NCI-H1417 (cell line): Measurements from ENCODE around the gene EIF2S3.
"Not testable (repeated sequence)": the region's sequence is repeated elsewhere in the genome, so short reads cannot be mapped to it uniquely, and the experiment has no call there.

Experiments used
- DNase-seq, 3 experiments: peaks; one replicate each; lab custom pipeline; 2025; lab: John Stamatoyannopoulos, UW

EIF2S3 gene

DNA sequence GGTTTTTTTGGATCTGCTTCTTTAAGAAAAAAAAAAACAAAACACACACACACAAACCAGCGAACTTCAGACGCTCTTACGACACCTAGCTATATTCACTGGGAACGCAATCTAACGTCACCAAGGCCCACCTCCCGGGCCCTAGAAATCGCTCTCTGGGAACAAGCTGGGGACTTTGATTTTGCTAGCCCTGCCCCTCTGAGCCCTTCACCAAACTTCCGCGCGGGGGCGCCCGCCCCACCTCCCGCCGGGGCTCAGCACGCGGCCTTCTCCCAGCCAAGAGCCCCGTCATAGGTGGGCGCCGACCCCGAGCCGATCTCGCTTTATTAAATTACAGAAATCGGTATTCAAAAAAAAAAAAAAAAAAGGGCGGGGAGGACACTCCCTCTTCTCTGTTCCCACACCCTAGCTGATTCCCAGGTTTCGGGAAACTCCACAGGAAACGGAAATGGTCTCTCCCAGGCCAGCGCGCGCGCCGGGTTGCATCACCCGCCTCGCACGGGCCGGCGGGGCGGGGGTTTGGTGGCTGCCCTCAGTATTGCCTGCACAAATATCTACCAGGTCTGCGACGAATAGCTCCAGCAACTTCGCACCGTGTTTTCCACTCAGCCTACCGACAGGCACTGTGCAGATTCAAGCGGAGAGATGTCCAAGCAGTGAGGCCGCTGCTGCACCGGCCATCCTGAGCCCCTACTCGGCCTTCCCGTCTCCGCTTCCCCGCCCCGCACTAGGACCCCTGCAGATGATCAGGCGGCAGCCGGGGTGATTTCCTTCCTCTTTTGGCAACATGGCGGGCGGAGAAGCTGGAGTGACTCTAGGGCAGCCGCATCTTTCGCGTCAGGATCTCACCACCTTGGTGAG lies at the start of gene EIF2S3:
EIF2S3 (plus strand) TSS at position 775 of the 861 bp plus-strand sequence; CDS start at position 788, 13 bp downstream.
- peak; percentile 89 to 100 (median 99) for DNase-seq

DNA sequence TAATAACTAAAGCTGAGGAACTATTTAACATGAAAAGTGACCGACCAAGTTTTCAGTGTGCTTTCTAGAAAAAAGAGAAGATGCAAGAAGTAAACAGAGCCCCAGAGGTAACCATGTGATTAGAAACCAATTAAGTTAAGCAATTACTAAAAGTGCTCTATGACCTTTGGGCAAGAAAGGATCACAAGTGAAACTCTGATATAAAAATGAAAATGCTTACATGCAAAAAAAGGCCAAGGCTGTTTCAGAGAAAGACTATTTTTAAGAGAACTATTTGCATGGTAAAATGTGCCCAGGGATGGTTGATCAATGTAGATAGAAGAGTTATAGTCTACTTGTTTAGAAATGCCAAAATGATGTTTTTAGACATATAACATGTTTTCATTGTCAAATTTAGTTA lies 49.7 kb upstream of the EIF2S3 start:
- DNase-seq: no peak

DNA sequence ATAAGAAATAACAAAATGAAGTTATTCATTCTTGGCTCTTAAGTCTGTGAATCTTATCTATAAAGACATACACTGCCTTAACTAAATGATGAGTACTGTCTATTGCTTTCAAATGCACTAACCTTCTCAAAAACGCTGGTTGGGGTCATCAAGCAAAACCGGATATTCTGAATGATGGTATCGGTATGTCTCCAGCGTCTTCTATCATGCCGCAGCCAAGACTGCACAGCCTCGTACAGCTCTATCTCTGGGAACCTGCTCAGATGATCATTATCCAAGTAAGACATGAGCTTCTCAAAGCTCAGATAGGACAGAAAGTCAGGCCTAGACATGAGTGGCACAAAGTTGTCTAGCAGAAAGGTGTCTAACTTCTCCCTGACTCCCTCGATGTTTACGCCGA lies 48.9 kb upstream of the EIF2S3 start:
- DNase-seq: no peak

- DNase-seq: no peak
These were observed 42.5 kb upstream of the EIF2S3 start for GRCh38 chrX:24012266-24012665.

- no peak for DNase-seq
These were observed 40.3 kb upstream of the EIF2S3 start for GRCh38 chrX:24014388-24015018.

GRCh38 chrX:24017674-24018073 lies 37.1 kb upstream of the EIF2S3 start:
- no peak for DNase-seq

- DNase-seq: no peak
These were observed 35.9 kb upstream of the EIF2S3 start for GRCh38 chrX:24018809-24019208.

DNA sequence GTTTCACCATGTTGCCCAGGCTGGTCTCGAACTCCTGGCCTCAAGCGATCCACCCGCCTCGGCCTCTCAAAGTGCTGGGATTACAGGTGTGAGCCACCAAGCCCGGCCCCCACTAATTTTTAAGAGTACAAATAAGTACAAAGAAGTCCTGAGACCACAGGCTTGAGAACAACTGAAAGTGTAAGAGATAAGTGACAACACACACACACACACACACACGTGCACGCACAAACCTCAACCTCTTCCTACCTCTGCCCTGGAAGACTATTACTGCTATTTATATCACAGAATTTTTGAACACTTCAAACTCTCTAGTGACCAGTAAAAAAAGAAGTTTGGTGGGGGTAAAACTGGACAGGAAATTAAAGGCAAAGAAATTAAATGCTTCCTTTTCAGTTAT lies 35.3 kb upstream of the EIF2S3 start:
- no peak for DNase-seq

DNA sequence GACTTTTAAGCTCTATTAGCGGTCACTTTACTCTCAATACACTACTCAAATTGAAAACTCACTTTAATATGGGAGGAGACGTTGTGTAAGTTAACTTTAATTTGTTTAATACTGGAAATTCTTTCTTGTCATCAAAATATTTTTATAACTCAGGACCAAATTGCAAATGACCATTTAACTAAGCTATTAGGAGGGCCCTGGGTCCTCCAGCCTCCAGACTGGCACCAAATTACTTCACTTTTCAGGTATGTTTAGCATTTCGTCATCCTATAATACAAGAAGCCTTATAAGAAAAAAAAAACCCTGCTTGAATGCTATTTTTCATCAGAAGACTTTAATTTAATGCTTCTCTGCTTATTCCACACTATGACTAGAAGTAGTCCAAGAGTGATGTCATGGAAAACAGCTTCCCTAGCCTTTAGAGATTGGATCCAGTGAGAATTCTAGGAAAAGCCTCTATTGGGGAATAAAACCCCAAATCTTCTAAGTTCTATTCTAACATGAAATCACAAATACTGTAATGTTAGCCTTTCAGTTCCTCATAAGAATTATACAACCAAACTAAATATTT lies 34.4 kb upstream of the EIF2S3 start:
- DNase-seq: no peak

DNA sequence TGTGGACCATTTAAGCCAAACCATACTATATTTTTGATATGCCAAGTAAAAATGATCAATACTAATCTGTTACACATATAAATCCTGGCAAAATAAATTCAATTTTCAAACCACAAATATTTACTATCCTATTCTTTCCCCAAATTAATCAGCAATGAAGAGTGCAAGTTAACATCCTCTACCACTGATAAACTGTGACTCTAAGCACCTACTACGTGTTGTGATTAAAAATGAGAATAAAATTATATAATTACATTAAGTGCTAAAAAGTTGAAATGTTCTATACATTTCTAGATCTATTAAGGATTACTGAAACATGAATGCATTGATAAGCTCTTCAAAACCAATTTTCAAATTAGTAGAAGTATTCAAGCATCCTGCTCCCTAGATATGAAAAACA lies 31.2 kb upstream of the EIF2S3 start:
- no peak for DNase-seq

DNA sequence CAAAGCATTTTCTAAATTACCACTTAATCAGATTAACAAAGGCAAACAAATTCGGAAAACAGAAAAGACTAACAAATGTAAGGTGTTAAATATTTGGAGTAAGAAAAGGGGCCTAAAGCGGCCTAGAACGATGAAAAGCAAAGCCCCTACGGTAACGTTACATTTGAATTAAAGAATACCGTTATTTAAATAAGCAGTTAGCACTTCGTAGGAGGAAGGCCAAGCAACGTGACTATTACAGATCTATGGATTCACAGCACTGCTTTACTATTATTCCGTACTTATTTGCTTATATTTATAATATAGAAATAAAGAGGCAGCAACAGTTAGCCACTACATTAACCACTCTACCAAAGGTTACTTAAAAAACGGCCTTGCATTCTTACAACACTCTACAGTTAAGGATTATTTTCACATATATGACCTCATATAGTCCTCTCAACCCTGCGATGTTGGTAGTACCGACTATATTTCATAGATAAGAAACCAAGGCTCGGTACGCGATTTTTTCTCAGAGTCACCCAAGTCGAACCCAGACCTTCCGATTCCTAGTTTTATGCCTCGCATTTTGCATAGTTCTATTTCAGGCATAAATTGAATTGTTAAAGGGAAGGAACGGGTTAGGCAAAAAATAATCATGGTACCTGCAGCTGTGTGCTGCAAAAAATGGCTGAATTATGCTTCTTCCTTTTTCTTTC lies 30.6 kb upstream of the EIF2S3 start:
- DNase-seq: peak in 2 of 3 experiments; percentile 59 to 73

DNA sequence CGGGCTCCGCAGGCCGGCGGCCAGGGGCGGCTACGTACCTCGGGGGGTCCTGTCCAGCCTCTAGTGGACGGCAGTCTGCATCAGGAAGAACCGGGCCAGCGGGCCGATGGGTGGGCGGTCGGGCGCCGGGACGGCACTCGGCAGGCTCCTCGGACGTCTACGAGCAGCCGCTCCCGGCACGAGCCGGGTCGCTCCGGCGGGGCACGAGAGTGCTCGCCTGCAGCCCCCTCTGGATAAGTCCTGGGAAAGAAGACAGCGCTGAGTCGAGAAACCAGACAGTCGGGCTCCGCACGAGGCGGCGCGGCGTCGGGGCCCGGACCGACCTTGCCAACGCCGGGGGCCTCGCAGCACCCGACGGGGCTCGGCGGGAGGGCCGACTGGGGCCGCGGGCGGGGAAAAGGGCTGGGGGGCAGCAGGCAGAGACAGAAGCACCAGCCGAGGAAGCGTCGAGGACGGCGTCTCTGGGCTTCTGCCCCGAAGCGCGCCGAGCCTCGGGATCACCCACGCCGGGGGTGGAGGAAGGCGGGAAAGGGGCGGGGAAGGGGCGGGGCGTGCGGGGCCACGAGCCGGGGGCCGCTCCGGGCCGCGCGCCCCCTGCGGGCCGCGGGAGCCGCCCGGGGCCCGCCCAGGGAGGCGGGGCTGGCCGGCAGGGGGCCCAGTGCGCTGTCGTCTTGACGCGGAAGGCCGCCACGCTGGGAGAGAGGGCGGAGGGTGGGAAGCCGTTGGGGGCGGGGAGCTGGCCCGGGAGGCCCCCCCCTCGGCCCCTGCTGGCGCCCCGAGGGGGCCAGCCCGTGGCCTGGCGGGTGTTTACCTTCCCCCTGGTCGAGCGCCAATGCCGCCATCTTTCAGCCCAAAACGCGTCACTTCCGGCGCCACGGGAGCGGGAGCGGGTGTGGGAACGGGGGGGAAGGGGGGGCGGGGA lies 29.7 kb upstream of the EIF2S3 start:
- DNase-seq: peak; percentile 94 to 97 (median 96)

GRCh38 chrX:24025741-24026403 lies 28.9 kb upstream of the EIF2S3 start:
- DNase-seq: peak in 2 of 3 experiments; percentile 40 to 90

DNA sequence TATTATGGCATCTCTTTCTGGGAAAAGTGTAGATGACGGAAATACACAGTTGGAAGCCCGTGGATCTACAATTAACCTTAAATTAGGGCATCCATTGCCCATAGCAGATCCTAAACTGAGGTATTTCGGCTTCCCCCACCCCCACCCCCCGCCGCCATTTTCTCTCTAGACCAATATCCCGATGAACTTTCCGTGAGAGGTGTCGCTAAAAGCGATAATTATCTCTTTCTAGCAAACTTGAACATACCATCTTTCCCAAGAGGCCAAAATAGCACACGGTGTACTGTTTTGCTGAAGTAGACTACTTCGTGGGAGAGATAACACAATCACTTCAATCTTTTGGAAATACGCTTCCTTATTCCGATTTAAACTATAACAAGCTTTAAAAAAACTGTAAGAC lies 28.3 kb upstream of the EIF2S3 start:
- peak in 2 of 3 experiments; percentile 56 to 81 for DNase-seq

GRCh38 chrX:24027086-24027485 lies 27.7 kb upstream of the EIF2S3 start, which contains the start of gene KLHL15:
KLHL15 (minus strand) TSS chrX:24027186; CDS start chrX:24006693, 20,493 bp downstream.
- DNase-seq: peak in 1 of 3 experiments; percentile 44

DNA sequence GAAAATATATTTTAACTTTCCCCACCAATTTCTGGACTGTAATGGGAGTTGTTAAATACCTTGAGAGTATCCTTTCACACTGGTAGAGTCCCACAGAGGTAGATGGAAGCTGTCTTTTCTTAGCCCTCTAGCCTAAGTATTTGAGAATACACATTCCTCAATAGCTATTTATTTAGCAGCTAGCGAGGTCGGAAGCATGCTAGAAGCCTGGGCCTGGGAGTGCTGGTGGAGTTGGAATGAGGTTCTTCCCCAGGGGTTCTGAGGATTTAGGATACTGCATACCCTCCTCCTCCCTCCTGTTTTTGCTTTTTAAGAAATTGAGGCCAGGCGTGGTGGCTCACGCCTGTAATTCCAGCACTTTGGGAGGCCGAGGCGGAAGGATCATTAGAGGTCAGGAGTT lies 26.8 kb upstream of the EIF2S3 start:
- no peak for DNase-seq

- DNase-seq: no peak
These were observed 24.2 kb upstream of the EIF2S3 start for GRCh38 chrX:24030597-24030996.

DNA sequence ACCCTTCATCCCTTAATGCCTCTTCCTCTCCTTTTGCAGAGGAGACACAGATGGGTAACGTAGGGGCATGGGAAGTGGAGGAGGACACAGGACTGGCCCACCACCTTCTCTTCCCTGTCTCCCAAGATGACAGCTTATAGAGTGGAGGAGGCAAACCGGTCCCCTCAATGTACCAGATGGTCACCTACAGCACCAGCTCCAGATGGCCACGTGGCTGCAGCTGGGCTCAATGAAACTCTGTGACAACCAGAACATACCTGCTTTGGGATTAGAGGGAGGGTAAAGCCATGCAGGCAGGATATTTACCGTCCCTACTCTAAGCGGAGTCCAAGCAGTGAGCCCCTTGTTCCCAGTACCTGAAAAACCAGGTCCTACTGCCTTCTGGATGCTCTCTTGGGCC lies 20.3 kb upstream of the EIF2S3 start:
- DNase-seq: no peak

- no peak for DNase-seq
These were observed 17.0 kb upstream of the EIF2S3 start for GRCh38 chrX:24037729-24038128.

DNA sequence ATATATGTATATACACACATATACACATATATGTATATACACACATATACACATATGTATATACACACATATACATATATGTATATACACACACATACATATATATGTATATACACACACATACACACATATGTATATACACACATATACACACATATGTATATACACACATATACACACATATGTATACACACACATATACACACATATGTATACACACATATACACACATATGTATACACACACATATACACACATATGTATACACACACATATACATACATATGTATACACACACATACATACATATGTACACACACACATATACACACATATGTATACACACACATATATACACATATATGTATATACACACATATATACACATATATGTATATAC lies 8.7 kb upstream of the EIF2S3 start:
- not testable (repeated sequence) for DNase-seq

- not testable (repeated sequence) for DNase-seq
These were observed 5.1 kb upstream of the EIF2S3 start for GRCh38 chrX:24049643-24050042.
